Activated CD4-positive, alpha-beta T cell treated with anti-CD3 and anti-CD28 coated beads, Interleukin-2, amount 10 ng/mL, durations not matched to agents 7 days and 5 days (primary cell): Measurements from ENCODE around the gene TREM2. TPM values are rescaled to one million over a fixed set of nuclear protein-coding genes. Genes with fewer than 3 reads are reported as not detected.

Experiments used
- CTCF ChIA-PET: fragments of 350-600 bp; sonication (Branson Sonifier 250); formaldehyde crosslinking; loops from one replicate; lab custom pipeline; 2021; ENCODE audit warnings: antibody characterized with exemption; lab: Charles Lee
- POLR2A ChIA-PET: fragments of 350-600 bp; sonication (Branson Sonifier 250); formaldehyde crosslinking; loops from one replicate; lab custom pipeline; 2021; ENCODE audit warnings: antibody characterized with exemption; lab: Charles Lee
- DNase-seq: peaks from one replicate; pipeline ENCODE4 v3.0.0-alpha.2; 2020
- H3K27ac Mint-ChIP-seq: one replicate; pipeline ENCODE4 v1.8.0; 2021; ENCODE audit warnings: mild to moderate bottlenecking, moderate library complexity, mixed read lengths
- H3K27me3 Mint-ChIP-seq: one replicate; pipeline ENCODE4 v1.8.0; 2021; ENCODE audit warnings: mixed read lengths
- H3K36me3 Mint-ChIP-seq: one replicate; pipeline ENCODE4 v1.8.0; 2021; ENCODE audit warnings: low read depth, mixed read lengths
- H3K4me1 Mint-ChIP-seq: one replicate; pipeline ENCODE4 v1.8.0; 2021; ENCODE audit warnings: mixed read lengths
- H3K4me3 Mint-ChIP-seq: one replicate; pipeline ENCODE4 v1.8.0; 2021; ENCODE audit warnings: mild to moderate bottlenecking, moderate library complexity, mixed read lengths
- H3K9me3 Mint-ChIP-seq: one replicate; pipeline ENCODE4 v1.8.0; 2021; ENCODE audit warnings: mixed read lengths
- total RNA-seq, 2 experiments: library from RNA; stranded (reverse); gene quantifications; one replicate each; pipeline ENCODE4 v1.2.3, GENCODE V29; 2021

The TREM2 gene
- total RNA-seq, 2 experiments from 2014 or later: not detected

GRCh38 chr6:41159415-41160082, 3.4 kb downstream of the TREM2 start:
- peaks cover 11% of the 10 kb centered on the region for H3K27me3 Mint-ChIP-seq
- CTCF ChIA-PET: interaction anchor here (1.0 kb wide), 1 partner anchor 23 kb away, joined by 4 read pairs; no protein-coding TSS in a partner anchor
- no peaks in the 10 kb centered on the region for H3K36me3 Mint-ChIP-seq
- POLR2A ChIA-PET: no interaction called here
- no peak overlapping the region for H3K4me3 Mint-ChIP-seq
- no peak overlapping the region for H3K27ac Mint-ChIP-seq
- H3K4me1 Mint-ChIP-seq: no peaks in the 10 kb centered on the region
- H3K9me3 Mint-ChIP-seq: no peaks in the 10 kb centered on the region
- no peak for DNase-seq

- Mint-ChIP-seq H3K27me3 (peaks cover 11% of the 10 kb centered on the region), H3K9me3 (no peaks in the 10 kb centered on the region), H3K27ac (no peak overlapping the region), H3K4me3 (no peak overlapping the region), H3K36me3 (no peaks in the 10 kb centered on the region), H3K4me1 (peaks cover 3% of the 10 kb centered on the region)
- ChIA-PET POLR2A (no interaction called here), CTCF (interaction anchor here (1.0 kb wide), 1 partner anchor 50 kb away, joined by 3 read pairs; no protein-coding TSS in a partner anchor)
- no peak for DNase-seq
Observed at GRCh38 chr6:41157323-41157722, 5.6 kb downstream of the TREM2 start.

- H3K4me1 Mint-ChIP-seq: peaks cover 3% of the 10 kb centered on the region
- H3K4me3 Mint-ChIP-seq: no peak overlapping the region
- ChIA-PET CTCF (interaction anchor here (1.0 kb wide), 1 partner anchor 50 kb away, joined by 3 read pairs; no protein-coding TSS in a partner anchor), POLR2A (no interaction called here)
- no peak for DNase-seq
- H3K9me3 Mint-ChIP-seq: no peaks in the 10 kb centered on the region
- H3K27ac Mint-ChIP-seq: no peak overlapping the region
- no peaks in the 10 kb centered on the region for H3K36me3 Mint-ChIP-seq
- H3K27me3 Mint-ChIP-seq: peaks cover 11% of the 10 kb centered on the region
Observed at GRCh38 chr6:41156771-41157170, 6.1 kb downstream of the TREM2 start.

- peaks cover 11% of the 10 kb centered on the region for H3K27me3 Mint-ChIP-seq
- no peak for DNase-seq
- ChIA-PET POLR2A (no interaction called here), CTCF (no interaction called here)
- no peaks in the 10 kb centered on the region for H3K9me3 Mint-ChIP-seq
- no peaks in the 10 kb centered on the region for H3K36me3 Mint-ChIP-seq
- H3K4me3 Mint-ChIP-seq: no peak overlapping the region
- no peak overlapping the region for H3K27ac Mint-ChIP-seq
- H3K4me1 Mint-ChIP-seq: peaks cover 3% of the 10 kb centered on the region
Observed at GRCh38 chr6:41156001-41156400, 6.9 kb downstream of the TREM2 start.

GRCh38 chr6:41155132-41155805, 7.6 kb downstream of the TREM2 start:
- no peaks in the 10 kb centered on the region for H3K9me3 Mint-ChIP-seq
- DNase-seq: no peak
- ChIA-PET POLR2A (no interaction called here), CTCF (no interaction called here)
- H3K36me3 Mint-ChIP-seq: no peaks in the 10 kb centered on the region
- no peak overlapping the region for H3K4me3 Mint-ChIP-seq
- peaks cover 11% of the 10 kb centered on the region for H3K27me3 Mint-ChIP-seq
- H3K4me1 Mint-ChIP-seq: peaks cover 3% of the 10 kb centered on the region
- no peak overlapping the region for H3K27ac Mint-ChIP-seq

- POLR2A ChIA-PET: interaction anchor here (0.6 kb wide), 1 partner anchor 69 kb away, joined by 6 read pairs; no protein-coding TSS in a partner anchor
- H3K9me3 Mint-ChIP-seq: no peaks in the 10 kb centered on the region
- no peaks in the 10 kb centered on the region for H3K36me3 Mint-ChIP-seq
- DNase-seq: no peak
- CTCF ChIA-PET: interaction anchor here (1.2 kb wide), 1 partner anchor 28 kb away, joined by 3 read pairs; no protein-coding TSS in a partner anchor
- peaks cover 11% of the 10 kb centered on the region for H3K27me3 Mint-ChIP-seq
- no peak within 1 kb of the TSS for H3K27ac Mint-ChIP-seq
- no peak within 1 kb of the TSS for H3K4me3 Mint-ChIP-seq
- peaks cover 3% of the 10 kb centered on the region for H3K4me1 Mint-ChIP-seq
Observed at GRCh38 chr6:41153992-41154625, 8.8 kb downstream of the TREM2 start, which contains the start of gene TREML1. TREML1 (minus strand) TSS chr6:41154347; CDS start chr6:41154288, 59 bp downstream.

- POLR2A ChIA-PET: no interaction called here
Observed at GRCh38 chr6:41153451-41153850, 9.5 kb downstream of the TREM2 start.

GRCh38 chr6:41150671-41151070, 12.2 kb downstream of the TREM2 start:
- H3K36me3 Mint-ChIP-seq: peaks cover 2% of the 10 kb centered on the region
- H3K4me3 Mint-ChIP-seq: no peak overlapping the region
- DNase-seq: no peak
- H3K27me3 Mint-ChIP-seq: peaks cover 6% of the 10 kb centered on the region
- POLR2A ChIA-PET: no interaction called here
- no peaks in the 10 kb centered on the region for H3K9me3 Mint-ChIP-seq
- peaks cover 19% of the 10 kb centered on the region for H3K4me1 Mint-ChIP-seq
- CTCF ChIA-PET: no interaction called here
- no peak overlapping the region for H3K27ac Mint-ChIP-seq

More at GRCh38 chr6:41153451-41153850, 9.5 kb downstream of the TREM2 start:
- CTCF ChIA-PET: interaction anchor here (1.2 kb wide), 1 partner anchor 29 kb away, joined by 3 read pairs; no protein-coding TSS in a partner anchor
- H3K4me3 Mint-ChIP-seq: no peak overlapping the region
- no peak for DNase-seq
- H3K9me3 Mint-ChIP-seq: no peaks in the 10 kb centered on the region
- no peak overlapping the region for H3K27ac Mint-ChIP-seq
- peaks cover 11% of the 10 kb centered on the region for H3K27me3 Mint-ChIP-seq
- H3K4me1 Mint-ChIP-seq: peaks cover 9% of the 10 kb centered on the region
- no peaks in the 10 kb centered on the region for H3K36me3 Mint-ChIP-seq

- ChIA-PET CTCF (no interaction called here), POLR2A (no interaction called here)
- Mint-ChIP-seq H3K9me3 (no peaks in the 10 kb centered on the region), H3K27me3 (no peaks in the 10 kb centered on the region), H3K4me3 (peak overlapping the region; percentile 8), H3K4me1 (peaks cover 16% of the 10 kb centered on the region), H3K27ac (peak overlapping the region; percentile 32), H3K36me3 (peaks cover 2% of the 10 kb centered on the region)
- no peak for DNase-seq
Observed at GRCh38 chr6:41147917-41148316, 15.0 kb downstream of the TREM2 start.

- H3K27me3 Mint-ChIP-seq: no peaks in the 10 kb centered on the region
- ChIA-PET CTCF (interaction anchor here (0.8 to 1.5 kb wide), 2 partner anchors 15 to 184 kb away, joined by 3 read pairs; no protein-coding TSS in a partner anchor), POLR2A (no interaction called here)
- H3K4me3 Mint-ChIP-seq: no peak overlapping the region
- no peaks in the 10 kb centered on the region for H3K36me3 Mint-ChIP-seq
- no peaks in the 10 kb centered on the region for H3K9me3 Mint-ChIP-seq
- DNase-seq: no peak
- H3K27ac Mint-ChIP-seq: no peak overlapping the region
- H3K4me1 Mint-ChIP-seq: peaks cover 2% of the 10 kb centered on the region
Observed at GRCh38 chr6:41136911-41137310, 26.0 kb downstream of the TREM2 start.

GRCh38 chr6:41135062-41135832, 27.7 kb downstream of the TREM2 start:
- no peak overlapping the region for H3K4me3 Mint-ChIP-seq
- no peak overlapping the region for H3K27ac Mint-ChIP-seq
- ChIA-PET CTCF (interaction anchor here (0.6 kb wide), 1 partner anchor 35 kb away, joined by 3 read pairs; no protein-coding TSS in a partner anchor), POLR2A (no interaction called here)
- H3K9me3 Mint-ChIP-seq: no peaks in the 10 kb centered on the region
- H3K4me1 Mint-ChIP-seq: peaks cover 2% of the 10 kb centered on the region
- no peak for DNase-seq
- no peaks in the 10 kb centered on the region for H3K36me3 Mint-ChIP-seq
- H3K27me3 Mint-ChIP-seq: no peaks in the 10 kb centered on the region

GRCh38 chr6:41132254-41132653, 30.7 kb downstream of the TREM2 start:
- peaks cover 2% of the 10 kb centered on the region for H3K4me1 Mint-ChIP-seq
- POLR2A ChIA-PET: no interaction called here
- CTCF ChIA-PET: no interaction called here
- H3K27me3 Mint-ChIP-seq: no peaks in the 10 kb centered on the region
- H3K27ac Mint-ChIP-seq: no peak overlapping the region
- H3K9me3 Mint-ChIP-seq: no peaks in the 10 kb centered on the region
- DNase-seq: no peak
- peaks cover 3% of the 10 kb centered on the region for H3K36me3 Mint-ChIP-seq
- H3K4me3 Mint-ChIP-seq: no peak overlapping the region
